Activated T-cell treated with anti-CD3 and anti-CD28 coated beads for 48 hours (primary cell): Measurements from ENCODE around the gene YPEL5.

Experiments
- DNase-seq: peaks from one replicate; pipeline ENCODE4 v3.0.0-alpha.2; 2020; ENCODE audit warnings: low read depth

Gene YPEL5

GRCh38 chr2:30165050-30165520, 18.3 kb downstream of the YPEL5 start:
- peak; percentile 35 for DNase-seq

GRCh38 chr2:30165617-30166016, 18.8 kb downstream of the YPEL5 start:
- no peak for DNase-seq

- DNase-seq = no peak
Measured at GRCh38 chr2:30172627-30173026, 25.8 kb downstream of the YPEL5 start.

GRCh38 chr2:30177440-30177839, 30.6 kb downstream of the YPEL5 start:
- no peak for DNase-seq

GRCh38 chr2:30177956-30178355, 31.1 kb downstream of the YPEL5 start:
- DNase-seq = no peak

GRCh38 chr2:30178618-30179434, 32.0 kb downstream of the YPEL5 start:
- DNase-seq = no peak

GRCh38 chr2:30179536-30179935, 32.7 kb downstream of the YPEL5 start:
- no peak for DNase-seq

- no peak for DNase-seq
Measured at GRCh38 chr2:30180226-30180625, 33.4 kb downstream of the YPEL5 start.

GRCh38 chr2:30181176-30181575, 34.4 kb downstream of the YPEL5 start:
- no peak for DNase-seq

GRCh38 chr2:30184035-30184434, 37.2 kb downstream of the YPEL5 start:
- DNase-seq = no peak

GRCh38 chr2:30185178-30185577, 38.4 kb downstream of the YPEL5 start:
- DNase-seq = no peak

GRCh38 chr2:30188292-30188691, 41.5 kb downstream of the YPEL5 start:
- no peak for DNase-seq

- DNase-seq = no peak
Measured at GRCh38 chr2:30190637-30191036, 43.8 kb downstream of the YPEL5 start.

GRCh38 chr2:30191107-30191506, 44.3 kb downstream of the YPEL5 start:
- DNase-seq = no peak

- no peak for DNase-seq
Measured at GRCh38 chr2:30191819-30192271, 45.0 kb downstream of the YPEL5 start.

- DNase-seq = no peak
Measured at GRCh38 chr2:30192314-30192713, 45.5 kb downstream of the YPEL5 start.

GRCh38 chr2:30193104-30193681, 46.4 kb downstream of the YPEL5 start:
- no peak for DNase-seq

- no peak for DNase-seq
Measured at GRCh38 chr2:30194421-30194820, 47.6 kb downstream of the YPEL5 start.

- DNase-seq = no peak
Measured at GRCh38 chr2:30195016-30195415, 48.2 kb downstream of the YPEL5 start.

GRCh38 chr2:30197570-30198192, 50.9 kb downstream of the YPEL5 start:
- no peak for DNase-seq

- no peak for DNase-seq
Measured at GRCh38 chr2:30201990-30202389, 55.2 kb downstream of the YPEL5 start.

GRCh38 chr2:30203156-30203555, 56.3 kb downstream of the YPEL5 start:
- no peak for DNase-seq

- DNase-seq = no peak
Measured at GRCh38 chr2:30204281-30204680, 57.5 kb downstream of the YPEL5 start.
